Fibroblast of skin of abdomen (primary cell): ENCODE results near the gene TTC39C.
A peak's percentile ranks its signal among the peaks of the same experiment; 100 is the strongest.
"Not testable (repeated sequence)": the region's sequence is repeated elsewhere in the genome, so short reads cannot be mapped to it uniquely, and the experiment has no call there.

Experiments used
- DNase-seq: peaks from one replicate; pipeline ENCODE4 v3.0.0-alpha.2; 2013

Gene TTC39C

GRCh38 chr18:24138789-24139616 is 124.4 kb downstream of the TTC39C start, which contains the start of gene CABYR:
CABYR (plus strand) TSS chr18:24139062; CDS start chr18:24143115, 4,053 bp downstream.
- DNase-seq = peak; percentile 91

- no peak for DNase-seq
These were observed 126.1 kb downstream of the TTC39C start for GRCh38 chr18:24140697-24141096.

DNA sequence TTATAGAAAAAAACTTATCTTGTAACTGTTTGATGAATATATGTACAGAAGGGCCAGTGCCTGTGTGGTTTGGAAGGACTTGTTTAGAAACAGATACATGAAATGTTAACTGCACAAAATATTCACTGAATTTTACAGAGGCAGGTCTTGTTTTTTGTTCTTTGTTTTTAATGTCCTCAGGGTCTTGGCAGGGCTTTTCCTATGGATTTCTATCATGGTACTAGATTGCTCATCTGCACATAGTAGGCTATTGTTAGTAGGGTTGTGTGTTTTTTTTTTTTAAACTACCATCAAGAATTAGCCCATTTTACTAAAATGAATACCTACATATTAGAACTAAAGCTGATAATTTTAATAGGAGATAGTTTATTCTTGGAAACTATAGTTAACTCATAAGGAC is 127.8 kb downstream of the TTC39C start:
- no peak for DNase-seq

DNA sequence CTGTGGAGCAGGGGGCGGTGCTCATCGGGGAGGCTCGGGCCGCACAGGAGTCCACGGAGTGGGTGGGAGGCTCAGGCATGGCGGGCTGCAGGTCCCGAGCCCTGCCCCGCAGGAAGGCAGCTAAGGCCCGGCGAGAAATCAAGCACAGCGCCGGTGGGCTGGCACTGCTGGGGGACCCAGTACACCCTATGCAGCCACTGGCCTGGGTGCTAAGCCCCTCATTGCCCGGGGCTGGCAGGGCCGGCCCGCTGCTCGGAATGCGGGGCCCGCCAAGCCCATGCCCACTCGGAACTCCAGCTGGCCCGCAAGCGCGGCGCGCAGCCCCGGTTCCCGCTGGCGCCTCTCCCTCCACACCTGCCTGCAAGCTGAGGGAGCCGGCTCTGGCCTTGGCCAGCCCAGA is 135.0 kb downstream of the TTC39C start:
- not testable (repeated sequence) for DNase-seq

GRCh38 chr18:24153397-24153796 is 138.8 kb downstream of the TTC39C start:
- DNase-seq = no peak

- no peak for DNase-seq
These were observed 143.3 kb downstream of the TTC39C start for GRCh38 chr18:24157855-24158254.

GRCh38 chr18:24160086-24160485 is 145.5 kb downstream of the TTC39C start:
- no peak for DNase-seq

DNA sequence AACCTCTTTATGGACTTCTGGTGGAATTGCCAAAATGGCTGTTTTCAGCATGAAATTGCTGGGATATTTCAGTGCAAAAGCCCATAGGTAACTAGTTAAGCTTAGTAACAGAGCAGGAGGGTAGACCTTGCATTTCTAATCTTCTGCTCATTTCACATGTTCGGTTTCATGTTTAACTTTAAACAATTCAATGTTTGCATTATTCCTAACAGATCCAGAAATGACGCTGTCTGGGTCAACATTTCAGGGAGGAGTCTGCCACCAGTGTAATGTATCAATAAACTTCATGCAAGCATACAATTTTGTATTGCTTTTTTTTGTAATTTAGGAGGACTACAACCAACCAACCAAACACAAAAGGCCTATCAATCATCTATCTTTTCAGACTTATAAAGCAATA is 146.8 kb downstream of the TTC39C start:
- no peak for DNase-seq

- DNase-seq = peak; percentile 17
These were observed 153.9 kb downstream of the TTC39C start for GRCh38 chr18:24168496-24168895.

DNA sequence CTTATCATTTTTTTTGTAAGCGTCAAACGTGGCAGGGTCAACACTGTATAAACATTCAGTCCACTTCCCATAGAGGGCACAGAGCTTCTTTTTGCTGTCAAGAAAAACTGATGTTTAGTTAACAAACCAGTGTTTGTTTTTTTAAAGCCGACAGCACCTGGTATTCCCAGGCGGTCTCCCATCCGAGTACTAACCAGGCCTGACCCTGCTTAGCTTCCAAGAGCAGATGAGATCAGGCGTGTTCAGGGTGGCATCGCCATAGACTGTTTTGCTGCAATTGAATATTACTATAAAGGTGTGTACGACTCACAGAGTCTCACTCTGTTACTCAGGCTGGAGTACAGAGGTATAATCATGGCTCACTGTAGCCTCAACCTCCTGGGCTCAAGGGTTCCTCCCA is 155.8 kb downstream of the TTC39C start:
- DNase-seq = no peak

DNA sequence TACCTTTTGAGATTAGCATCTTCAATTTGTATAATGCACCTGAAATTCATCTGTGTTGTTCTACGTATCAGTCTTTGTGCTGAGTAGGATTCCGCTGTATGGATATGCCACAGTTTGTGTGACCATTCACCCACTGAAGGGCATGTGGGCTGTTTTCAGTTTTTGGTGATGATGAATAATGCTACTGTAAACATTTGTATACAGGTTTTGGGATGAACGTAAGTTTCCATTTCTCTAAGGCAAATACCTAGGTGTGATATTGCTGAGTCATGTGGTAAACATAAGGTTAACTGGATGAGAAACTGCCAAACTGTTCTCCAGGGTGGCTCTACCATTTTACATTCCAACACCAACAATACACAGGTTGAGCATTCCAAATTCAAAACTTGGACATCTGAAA is 159.4 kb downstream of the TTC39C start:
- DNase-seq = no peak

DNA sequence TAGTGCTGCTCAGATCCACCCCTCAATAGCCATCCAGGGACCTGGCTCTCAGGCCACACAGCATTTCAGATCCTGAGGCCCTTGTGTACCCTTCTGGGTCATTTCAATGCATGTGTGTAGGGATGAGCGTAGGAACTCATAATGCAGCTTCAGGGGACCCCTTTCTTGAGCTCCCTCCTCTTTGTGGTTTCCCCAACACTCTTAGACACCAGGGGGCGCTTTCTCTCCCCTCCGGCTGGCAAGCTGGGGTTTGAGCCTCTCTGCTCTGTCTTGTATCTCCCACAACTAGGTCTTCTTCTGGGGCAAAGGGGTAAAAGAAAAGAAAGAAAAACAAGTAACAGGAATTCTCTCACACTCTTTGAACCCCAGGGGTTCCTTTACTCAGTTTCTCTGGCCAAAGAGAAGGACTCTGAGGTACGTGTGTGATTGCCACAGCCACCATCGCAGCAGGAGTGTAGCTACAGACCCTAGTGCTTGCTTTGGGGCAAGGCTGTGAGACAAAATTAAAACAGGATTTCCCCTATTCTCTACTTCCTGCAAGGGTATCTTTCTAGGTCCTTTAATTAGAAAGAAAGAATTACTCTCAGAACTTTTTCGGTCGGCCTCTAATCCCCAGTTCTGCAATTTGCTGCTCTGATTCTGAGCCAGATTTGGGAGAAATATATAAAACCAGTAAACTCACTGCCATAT is 162.3 kb downstream of the TTC39C start:
- DNase-seq = peak; percentile 44

GRCh38 chr18:24177499-24178133 is 163.1 kb downstream of the TTC39C start:
- no peak for DNase-seq

- no peak for DNase-seq
These were observed 165.5 kb downstream of the TTC39C start for GRCh38 chr18:24180048-24180447.

- peak; percentile 71 for DNase-seq
These were observed 167.3 kb downstream of the TTC39C start for GRCh38 chr18:24181806-24182205.
